T-helper 1 cell (primary cell): ENCODE measurements around the gene CLNK.

Source experiments
- DNase-seq, 5 donors: peaks; one replicate each; pipeline ENCODE4 v3.0.0-alpha.2; 2012 to 2020

The CLNK gene

GRCh38 chr4:10701161-10701560 lies 16.6 kb upstream of the CLNK start:
- no peak for DNase-seq

DNA sequence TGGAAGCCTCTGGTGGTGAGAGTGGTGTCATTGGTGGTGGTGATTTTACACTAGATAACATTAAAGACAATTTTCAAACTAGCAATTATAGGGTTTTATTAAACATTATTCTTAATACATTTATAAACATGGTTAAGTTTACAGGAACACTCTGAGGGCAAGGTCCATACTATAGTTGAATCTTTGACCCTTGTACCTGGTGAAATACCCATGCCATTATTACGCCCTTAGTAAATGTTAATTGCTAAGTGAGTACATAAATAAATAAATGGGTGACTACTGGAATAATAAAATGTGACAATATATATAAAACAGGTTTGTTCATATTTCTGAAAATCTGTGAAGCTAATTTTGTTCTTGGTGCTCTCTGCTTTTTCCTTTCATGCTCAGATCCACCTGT lies 13.6 kb upstream of the CLNK start:
- DNase-seq: no peak

- no peak for DNase-seq
Measured at GRCh38 chr4:10697086-10697485, 12.5 kb upstream of the CLNK start.

DNA sequence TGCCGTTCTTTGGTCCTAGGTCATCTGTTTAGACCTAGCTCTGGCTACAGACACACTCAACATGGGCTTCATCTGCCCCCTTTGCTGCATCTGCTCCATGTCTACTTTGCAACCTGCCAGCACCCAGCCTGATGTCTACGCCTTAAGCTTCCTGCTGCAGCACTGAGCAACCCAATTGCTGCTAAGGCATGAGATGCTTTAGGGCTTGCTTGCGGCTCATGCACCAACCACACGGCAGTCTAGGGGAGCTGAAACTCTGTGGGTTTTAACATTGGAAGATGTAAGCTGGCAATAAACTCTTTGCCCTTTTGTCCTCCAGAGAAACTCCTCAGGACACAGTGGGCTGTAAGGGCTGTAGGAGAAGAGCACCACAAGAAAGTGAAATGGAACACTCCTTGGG lies 11.7 kb upstream of the CLNK start:
- DNase-seq: no peak

DNA sequence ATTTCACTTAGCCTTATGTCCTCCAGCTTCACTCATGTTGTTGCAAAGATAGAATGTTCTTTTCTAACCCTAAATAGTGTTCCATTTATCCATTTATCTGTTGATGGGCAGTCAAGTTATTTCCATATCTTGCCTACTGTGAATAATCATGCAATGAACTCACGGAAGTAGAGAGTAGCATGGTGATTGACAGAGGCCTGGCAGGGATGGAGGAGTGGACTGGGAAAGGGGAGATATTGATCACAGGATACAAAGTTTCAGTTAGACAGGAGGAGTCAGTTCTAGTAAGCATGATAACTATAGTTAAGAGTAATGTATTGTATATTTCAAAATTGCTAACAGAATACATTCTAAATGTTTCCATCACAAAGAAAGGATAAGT lies 10.3 kb upstream of the CLNK start:
- no peak for DNase-seq

GRCh38 chr4:10694151-10694827 lies 9.7 kb upstream of the CLNK start:
- DNase-seq: no peak

DNA sequence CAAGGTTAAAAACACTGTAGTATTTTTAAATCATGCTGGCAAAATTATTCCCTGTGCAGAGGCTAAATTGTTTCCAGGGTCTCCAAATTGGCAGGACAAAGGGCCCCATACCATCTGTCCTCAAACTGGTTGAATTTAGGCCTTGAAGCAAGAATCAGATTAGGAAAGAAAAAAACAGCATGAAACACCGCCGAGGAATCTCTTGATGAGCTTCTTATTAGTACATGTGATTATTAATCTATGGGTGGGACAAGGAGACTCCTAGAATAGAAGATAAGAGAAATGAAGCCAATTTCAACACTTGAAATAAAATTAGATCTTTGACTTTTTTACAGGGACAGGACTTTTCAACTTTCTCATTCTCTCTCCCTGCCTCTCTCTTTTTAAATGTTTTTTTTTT lies 7.1 kb upstream of the CLNK start:
- no peak for DNase-seq

DNA sequence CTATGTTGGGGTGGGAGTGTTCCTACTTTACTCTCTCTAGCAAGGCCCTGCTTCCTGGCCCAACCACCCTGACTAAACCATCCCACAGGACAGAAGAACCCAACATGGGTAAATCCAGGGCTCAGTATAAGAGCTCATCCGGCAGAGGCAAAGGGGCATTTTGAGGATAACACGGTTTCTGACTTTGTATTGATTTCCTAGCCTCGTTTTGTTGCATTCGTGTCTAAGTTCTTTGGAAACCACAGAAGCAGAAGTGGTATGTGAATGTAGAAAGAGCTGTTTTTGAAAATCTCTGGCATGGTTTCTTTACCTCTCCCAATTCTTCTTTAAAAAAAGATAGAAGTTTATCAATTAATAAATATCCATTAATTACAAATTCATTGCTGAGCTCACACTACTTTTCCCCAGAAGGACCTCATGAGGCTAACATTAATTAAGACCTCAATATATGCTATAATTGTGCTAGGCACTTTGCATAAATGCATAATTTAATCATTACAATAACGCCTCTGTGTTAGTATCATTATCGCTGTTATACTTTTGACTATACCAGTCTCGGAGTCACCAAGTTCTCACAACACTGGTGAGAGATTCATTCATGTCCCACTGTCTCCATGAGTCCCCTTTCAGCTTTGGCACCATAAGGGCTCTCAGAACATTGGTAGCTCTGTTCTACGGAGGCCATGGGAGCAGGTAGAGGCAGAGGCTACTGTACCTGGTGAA lies 5.8 kb upstream of the CLNK start:
- DNase-seq: no peak

DNA sequence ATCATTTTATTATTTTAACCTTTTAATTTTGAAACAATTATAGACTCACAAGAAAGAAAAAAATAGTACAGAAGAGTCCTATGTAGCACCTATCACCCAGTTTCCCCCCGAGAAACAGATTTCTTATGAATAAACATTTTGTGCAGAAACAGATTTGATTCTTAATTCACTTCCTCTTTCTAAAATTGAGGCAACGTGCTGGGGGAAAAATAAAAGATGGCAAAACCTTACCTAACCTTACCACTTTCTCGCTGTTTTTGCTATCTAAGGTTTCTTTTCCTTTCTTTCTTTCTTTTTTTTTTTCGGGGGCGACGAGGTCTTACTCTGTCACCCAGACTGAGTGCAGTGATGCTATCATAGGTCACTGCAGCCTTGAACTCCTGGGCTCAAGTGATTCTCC lies 4.3 kb upstream of the CLNK start:
- no peak for DNase-seq

- no peak for DNase-seq
Measured at GRCh38 chr4:10688022-10688421, 3.5 kb upstream of the CLNK start.

DNA sequence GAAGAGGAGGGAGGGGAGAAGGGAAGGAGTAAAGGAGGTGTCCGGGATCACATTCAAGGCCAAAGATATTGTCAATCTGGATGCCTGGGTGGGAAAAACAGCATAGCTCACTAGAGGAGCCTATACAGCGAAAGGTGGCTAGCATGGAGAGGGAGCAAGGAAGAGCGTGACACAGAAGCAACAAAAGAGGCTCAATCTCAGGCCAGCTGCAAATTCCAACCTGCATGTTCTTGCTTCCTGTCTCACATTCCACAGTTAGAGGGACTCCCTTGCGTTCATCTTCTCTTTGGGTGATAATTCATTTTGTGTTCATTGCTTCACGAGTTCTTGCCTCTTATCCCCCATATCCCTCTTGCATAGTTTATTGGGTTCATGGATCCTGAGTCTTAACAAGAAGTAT lies 3.0 kb upstream of the CLNK start:
- DNase-seq: no peak

GRCh38 chr4:10682397-10682796 lies 2.2 kb downstream of the CLNK start:
- DNase-seq: no peak

DNA sequence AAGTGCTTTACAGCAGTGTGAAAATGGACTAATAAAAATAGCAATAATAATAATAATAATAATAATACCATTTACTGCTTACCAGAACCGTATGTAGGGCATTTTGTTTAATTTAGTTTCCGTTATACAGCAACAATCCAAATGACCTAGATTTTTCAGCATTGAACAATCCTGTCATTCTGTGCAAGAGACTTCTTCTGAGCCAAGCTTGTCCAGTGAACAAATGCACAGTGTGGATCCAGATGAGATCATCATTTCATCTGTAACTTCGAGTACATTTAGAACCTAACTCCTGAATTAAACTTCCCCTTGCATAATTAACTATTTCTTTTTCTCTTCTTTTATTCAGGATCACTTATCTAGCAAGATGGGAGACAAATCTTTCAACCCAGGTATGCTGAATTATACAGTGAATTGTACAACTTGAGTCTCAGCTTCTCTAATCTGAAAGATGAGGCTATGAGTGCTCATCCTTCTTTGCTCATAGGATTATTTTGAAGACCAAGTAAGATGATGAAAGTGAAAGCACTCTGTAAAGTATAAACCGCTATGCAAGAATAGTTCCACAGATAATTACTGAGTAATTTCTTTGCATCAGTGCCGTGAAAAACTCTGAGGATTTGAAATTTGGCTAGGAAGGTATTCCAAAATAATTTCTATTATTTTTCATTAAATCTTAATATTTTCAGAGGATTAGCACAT lies 6.6 kb downstream of the CLNK start:
- DNase-seq: no peak

DNA sequence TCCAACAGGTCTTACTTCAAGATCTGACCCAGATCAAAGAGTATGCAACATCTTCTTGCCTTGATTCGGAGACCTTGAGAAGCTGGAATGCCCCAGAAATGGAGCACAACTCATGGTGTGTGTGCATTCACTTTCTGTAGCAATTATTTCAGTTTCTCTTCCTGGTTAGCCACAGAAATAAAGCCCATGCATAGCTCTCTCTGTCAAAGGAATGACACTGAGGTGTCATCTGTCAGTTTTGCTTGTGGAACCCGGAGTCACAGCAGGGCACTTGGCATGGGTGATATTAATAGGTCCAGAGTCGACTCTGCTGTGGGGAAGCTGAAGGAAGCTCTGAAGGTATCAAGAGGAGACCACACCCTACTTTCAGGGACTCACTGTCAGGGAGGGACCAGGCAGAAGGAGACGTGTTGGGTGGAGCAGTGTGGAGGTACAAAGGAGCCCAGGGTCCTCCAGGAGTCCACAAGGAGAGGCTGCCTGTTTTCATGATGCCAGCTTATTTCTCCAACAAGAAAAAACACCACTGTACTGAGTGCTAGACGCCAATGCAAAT lies 10.7 kb downstream of the CLNK start:
- DNase-seq: peak in 1 of 5 donors; percentile 36

GRCh38 chr4:10672379-10672778 lies 12.2 kb downstream of the CLNK start:
- no peak for DNase-seq

DNA sequence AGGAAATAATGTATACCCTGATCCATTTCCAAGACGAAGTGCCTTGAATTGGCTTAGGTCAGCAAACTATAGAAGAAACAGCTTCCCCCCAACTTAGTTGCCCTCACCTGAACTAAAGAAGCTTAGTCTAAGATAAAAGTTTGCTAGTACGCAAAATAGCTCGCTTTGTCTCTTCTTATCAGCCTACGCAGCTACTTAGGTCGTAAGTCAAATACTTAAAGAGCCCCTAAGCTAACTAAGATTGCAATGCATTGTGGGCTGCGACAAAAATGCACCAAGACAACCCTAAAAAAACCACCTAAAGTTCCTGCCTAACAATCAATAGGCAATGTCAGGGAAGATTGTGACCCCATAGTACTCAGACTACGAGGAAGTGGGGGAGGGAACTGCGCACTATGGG lies 12.8 kb downstream of the CLNK start:
- DNase-seq: no peak

- peak in 3 of 5 donors; percentile 4 to 92 (median 11) for DNase-seq
Measured at GRCh38 chr4:10671366-10671765, 13.2 kb downstream of the CLNK start.

DNA sequence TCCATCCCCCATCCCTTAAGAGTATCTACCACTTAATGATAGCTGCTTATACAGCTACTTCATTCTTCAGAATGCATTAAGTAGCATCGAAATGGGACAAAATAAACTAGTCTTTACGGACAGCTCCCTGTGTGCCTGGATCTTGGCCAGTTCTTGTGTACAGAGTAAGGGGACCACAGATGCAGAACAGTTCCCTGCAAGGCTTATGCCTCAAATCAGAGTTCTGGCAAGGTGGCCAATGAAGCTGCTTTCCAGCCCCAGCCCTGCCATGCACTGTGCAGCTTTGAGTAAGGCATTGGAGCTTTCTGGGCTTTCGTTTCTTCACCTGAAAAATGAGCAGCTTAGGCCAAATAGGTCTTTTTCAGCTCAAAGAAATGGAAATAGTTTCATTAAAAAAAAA lies 14.2 kb downstream of the CLNK start:
- DNase-seq: no peak

GRCh38 chr4:10667701-10668326 lies 16.8 kb downstream of the CLNK start:
- DNase-seq: no peak

- no peak for DNase-seq
Measured at GRCh38 chr4:10666616-10667015, 18.0 kb downstream of the CLNK start.

DNA sequence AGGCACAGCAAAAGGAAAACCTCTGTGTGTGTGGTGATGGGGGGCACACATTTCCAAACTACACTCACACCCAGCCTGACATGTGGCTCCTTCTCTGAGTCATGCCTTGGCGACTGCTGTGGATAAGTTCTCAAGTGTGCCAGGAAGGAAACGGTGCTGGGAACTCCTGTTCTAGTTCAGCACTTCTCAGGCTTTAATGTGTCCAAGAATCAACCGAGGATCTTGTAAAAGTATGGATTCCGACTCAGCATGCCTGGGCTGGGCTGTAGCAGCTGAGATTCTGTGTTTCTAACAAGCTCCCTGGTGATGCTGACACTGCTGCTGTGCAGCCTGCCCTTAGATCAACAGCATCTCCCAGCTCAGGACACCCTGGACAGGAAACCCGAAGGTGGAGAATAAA lies 20.2 kb downstream of the CLNK start:
- DNase-seq: no peak

GRCh38 chr4:10662937-10663336 lies 21.6 kb downstream of the CLNK start:
- DNase-seq: no peak

- DNase-seq: no peak
Measured at GRCh38 chr4:10661047-10661446, 23.5 kb downstream of the CLNK start.
